Uterus (tissue), 2 donors: ENCODE measurements around the gene EEF1A1.

Source experiments
- CTCF ChIP-seq, 4 experiments: fragments of 200-600 bp in 2 of 4; fragments of 450-650 bp in 2 of 4; sonication (generic) in 2 of 4; IDR thresholded peaks; one replicate each; pipeline ENCODE4 v1.5.1; 2016 to 2019; ENCODE audit warnings: antibody characterized with exemption in 4 of 4, mild to moderate bottlenecking in 2 of 4, moderate library complexity in 1 of 4
- POLR2A ChIP-seq, 2 donors: fragments of 450-650 bp; IDR thresholded peaks; one replicate each; pipeline ENCODE4 v1.6.1; 2016; ENCODE audit warnings: antibody characterized with exemption in 2 of 2, mild to moderate bottlenecking in 1 of 2, moderate library complexity in 1 of 2

DNA sequence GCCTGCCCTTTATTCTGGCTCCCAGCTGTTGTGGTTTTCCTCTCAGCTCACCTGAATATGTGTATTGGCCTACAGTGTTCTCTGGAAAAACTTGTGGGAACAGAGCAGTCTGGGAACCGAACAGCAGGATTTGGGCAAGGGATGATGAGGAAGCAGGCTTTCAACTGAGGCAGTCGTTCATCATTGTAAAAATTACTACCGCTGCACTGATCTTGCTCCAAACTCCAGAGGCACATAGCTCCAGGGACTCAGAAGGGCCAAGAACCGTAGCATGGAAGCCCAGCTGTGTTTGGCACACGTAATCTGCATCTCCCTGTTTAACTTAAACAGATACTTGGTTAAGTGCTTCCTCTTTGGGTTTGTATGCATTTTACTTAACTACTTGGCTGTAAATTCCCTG is 48.3 kb upstream of the EEF1A1 start:
- TF ChIP-seq CTCF (IDR thresholded peaks at IDR 0.05) = no peak
- TF ChIP-seq POLR2A (IDR thresholded peaks at IDR 0.05) = no peak
